Duodenal mucosa (tissue), 2 donors: ENCODE measurements around the gene CTNNA2.

Experiments used
- H3K27ac ChIP-seq: one replicate; pipeline ENCODE4 v1.7.0; 2013; ENCODE audit warnings: low read depth, low read length
- H3K27me3 ChIP-seq, 2 donors: one replicate each; pipeline ENCODE4 v1.7.0; 2013; ENCODE audit warnings: low read length in 2 of 2, control low read depth in 1 of 2; ENCODE audit not compliant: insufficient read depth in 2 of 2, control insufficient read depth in 1 of 2
- H3K36me3 ChIP-seq, 2 donors: one replicate each; pipeline ENCODE4 v1.7.0; 2013; ENCODE audit warnings: low read length in 2 of 2, control low read depth in 1 of 2; ENCODE audit not compliant: insufficient read depth in 2 of 2, control insufficient read depth in 1 of 2
- H3K4me1 ChIP-seq, 2 donors: one replicate each; pipeline ENCODE4 v1.7.0; 2013; ENCODE audit warnings: low read length in 2 of 2, control low read depth in 1 of 2; ENCODE audit not compliant: insufficient read depth in 2 of 2, control insufficient read depth in 1 of 2
- H3K4me3 ChIP-seq, 2 donors: one replicate each; pipeline ENCODE4 v1.7.0; 2013; ENCODE audit warnings: low read length in 2 of 2, low read depth in 1 of 2
- H3K9ac ChIP-seq, 2 donors: one replicate each; pipeline ENCODE4 v1.7.0; 2013; ENCODE audit warnings: low read length in 2 of 2, low read depth in 1 of 2
- H3K9me3 ChIP-seq, 2 donors: one replicate each; pipeline ENCODE4 v1.7.0; 2013; ENCODE audit warnings: low read length in 2 of 2, control low read depth in 1 of 2; ENCODE audit not compliant: control insufficient read depth in 1 of 2

The CTNNA2 gene

DNA sequence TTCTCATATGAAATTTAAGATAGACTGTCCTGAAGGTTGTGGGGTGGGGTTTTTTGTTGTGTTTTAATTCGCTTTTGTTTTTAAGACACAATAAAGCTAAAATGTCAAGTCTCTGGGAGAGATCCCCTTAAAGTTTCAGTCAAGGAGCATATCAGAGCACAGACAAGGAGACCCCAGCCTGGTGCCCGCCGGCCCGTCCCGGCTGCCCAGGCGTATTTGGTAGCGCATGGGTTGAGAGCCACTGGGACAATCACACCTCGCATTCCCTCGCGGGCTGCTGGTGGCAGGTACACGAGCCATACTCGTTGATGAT is 789.1 kb downstream of the CTNNA2 start:
- Histone ChIP-seq H3K27me3 (peaks cover 34 to 47% of the 10 kb centered on the region in 2 donors), H3K27ac (no peak overlapping the region), H3K9ac (no peak overlapping the region), H3K4me1 (no peaks in the 10 kb centered on the region), H3K4me3 (peak overlapping the region in 1 of 2 donors; percentile 16), H3K9me3 (no peaks in the 10 kb centered on the region), H3K36me3 (no peaks in the 10 kb centered on the region)

- H3K9ac ChIP-seq = no peak overlapping the region
- peaks cover 34 to 47% of the 10 kb centered on the region in 2 donors for H3K27me3 ChIP-seq
- H3K4me3 ChIP-seq = peak overlapping the region in 1 of 2 donors; percentile 16
- no peaks in the 10 kb centered on the region for H3K36me3 ChIP-seq
- no peaks in the 10 kb centered on the region for H3K9me3 ChIP-seq
- no peak overlapping the region for H3K27ac ChIP-seq
- no peaks in the 10 kb centered on the region for H3K4me1 ChIP-seq
Measured at GRCh38 chr2:80302314-80303005, 789.6 kb downstream of the CTNNA2 start.

GRCh38 chr2:80303006-80303908 is 790.4 kb downstream of the CTNNA2 start:
- no peaks in the 10 kb centered on the region for H3K4me1 ChIP-seq
- peaks cover 34 to 47% of the 10 kb centered on the region in 2 donors for H3K27me3 ChIP-seq
- H3K36me3 ChIP-seq = no peaks in the 10 kb centered on the region
- H3K27ac ChIP-seq = no peak overlapping the region
- no peak overlapping the region for H3K4me3 ChIP-seq
- H3K9me3 ChIP-seq = no peaks in the 10 kb centered on the region
- H3K9ac ChIP-seq = no peak overlapping the region

- H3K4me3 ChIP-seq = peak within 1 kb of the TSS in 1 of 2 donors; percentile 21
- no peaks in the 10 kb centered on the region for H3K36me3 ChIP-seq
- H3K9ac ChIP-seq = no peak within 1 kb of the TSS
- no peaks in the 10 kb centered on the region for H3K9me3 ChIP-seq
- peaks cover 34 to 47% of the 10 kb centered on the region in 2 donors for H3K27me3 ChIP-seq
- H3K4me1 ChIP-seq = no peaks in the 10 kb centered on the region
- H3K27ac ChIP-seq = no peak within 1 kb of the TSS
Measured at GRCh38 chr2:80303909-80304837, 791.3 kb downstream of the CTNNA2 start, which contains the start of gene LRRTM1. Gene LRRTM1, minus strand, starts transcription at chr2:80304752. Its CDS starts 933 bp downstream, at chr2:80303819.

DNA sequence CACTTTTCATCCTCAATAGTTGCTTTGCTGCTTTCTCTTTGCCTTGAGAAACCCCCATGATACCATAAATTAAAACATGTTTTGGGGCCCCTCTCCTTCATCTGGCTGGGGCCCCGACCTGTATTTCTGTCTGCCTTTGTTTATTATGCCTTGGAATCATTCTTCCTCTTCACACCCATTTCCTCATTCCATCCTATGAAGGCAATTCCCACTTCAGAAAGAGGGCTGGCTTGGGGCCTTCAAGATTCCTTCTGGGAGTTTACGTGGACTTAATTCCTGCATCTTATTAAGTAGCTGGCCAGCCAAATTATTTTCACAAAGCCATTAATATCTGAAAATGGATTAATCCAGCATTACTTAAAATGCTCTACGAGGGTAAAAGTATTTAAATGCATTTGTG is 798.5 kb downstream of the CTNNA2 start:
- Histone ChIP-seq H3K27ac (no peak overlapping the region), H3K4me3 (no peak overlapping the region), H3K9me3 (no peaks in the 10 kb centered on the region), H3K9ac (no peak overlapping the region), H3K27me3 (peaks cover 0 to 3% of the 10 kb centered on the region in 2 donors), H3K4me1 (no peaks in the 10 kb centered on the region), H3K36me3 (no peaks in the 10 kb centered on the region)

DNA sequence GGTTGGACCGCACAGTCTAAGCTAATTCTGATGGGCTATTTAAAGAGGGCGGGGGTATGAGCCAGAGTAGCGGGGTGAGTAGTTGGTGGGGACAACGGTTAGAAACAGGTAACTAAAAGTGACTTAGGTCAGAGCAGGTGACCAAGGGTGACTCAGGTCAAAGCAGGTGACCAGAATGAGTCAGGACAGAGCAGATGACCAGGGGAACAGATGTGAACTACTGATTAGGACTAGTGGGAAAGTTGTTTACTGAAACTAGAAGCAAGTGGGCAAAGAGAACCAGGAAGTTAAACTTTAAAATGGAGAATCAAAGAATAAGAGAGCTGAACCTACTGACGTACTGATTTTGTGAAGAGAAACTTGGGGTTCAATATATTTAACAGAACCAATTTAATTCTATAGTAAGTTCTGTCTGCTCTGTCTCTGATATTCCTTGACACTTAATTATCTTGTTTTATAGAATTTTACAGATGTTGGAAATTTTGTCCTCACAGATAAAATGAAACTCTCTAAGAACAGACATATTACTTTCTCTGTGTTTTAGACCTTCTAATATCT is 799.5 kb downstream of the CTNNA2 start:
- Histone ChIP-seq H3K4me1 (no peaks in the 10 kb centered on the region), H3K4me3 (no peak overlapping the region), H3K27me3 (no peaks in the 10 kb centered on the region), H3K9ac (no peak overlapping the region), H3K9me3 (no peaks in the 10 kb centered on the region), H3K27ac (no peak overlapping the region), H3K36me3 (no peaks in the 10 kb centered on the region)

DNA sequence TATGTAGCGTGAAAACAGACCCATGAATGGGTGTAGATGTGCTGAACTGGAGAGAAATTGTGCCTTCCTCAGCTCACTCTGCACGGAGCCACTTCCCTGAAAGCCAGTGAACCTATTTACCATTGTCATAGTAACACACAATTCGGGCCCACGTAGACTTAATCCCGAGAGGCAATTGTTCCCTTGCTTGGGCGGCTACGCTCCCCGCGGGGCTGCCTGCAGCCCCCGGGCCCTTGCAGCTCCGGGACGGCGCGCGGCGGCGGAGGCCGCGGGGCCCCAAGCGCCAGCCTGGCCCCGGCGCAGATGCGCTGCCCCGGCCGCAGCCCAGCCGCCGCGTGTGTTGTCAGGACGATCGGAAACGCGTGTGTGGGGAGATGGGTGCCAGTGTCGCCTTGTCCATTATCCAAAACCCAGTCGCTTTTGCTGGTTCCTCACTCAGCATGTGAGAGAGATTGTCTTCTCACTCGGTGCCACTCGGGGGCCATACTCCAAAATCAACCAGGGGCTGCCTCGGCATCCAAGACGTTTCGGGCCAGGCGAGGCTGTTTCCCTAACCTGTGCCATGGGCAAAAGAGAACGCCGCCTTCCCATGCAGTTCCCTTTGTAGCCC is 809.6 kb downstream of the CTNNA2 start:
- no peaks in the 10 kb centered on the region for H3K9me3 ChIP-seq
- no peak overlapping the region for H3K4me3 ChIP-seq
- H3K27me3 ChIP-seq = peaks cover 14 to 18% of the 10 kb centered on the region in 2 donors
- H3K36me3 ChIP-seq = no peaks in the 10 kb centered on the region
- no peak overlapping the region for H3K27ac ChIP-seq
- H3K9ac ChIP-seq = no peak overlapping the region
- no peaks in the 10 kb centered on the region for H3K4me1 ChIP-seq

DNA sequence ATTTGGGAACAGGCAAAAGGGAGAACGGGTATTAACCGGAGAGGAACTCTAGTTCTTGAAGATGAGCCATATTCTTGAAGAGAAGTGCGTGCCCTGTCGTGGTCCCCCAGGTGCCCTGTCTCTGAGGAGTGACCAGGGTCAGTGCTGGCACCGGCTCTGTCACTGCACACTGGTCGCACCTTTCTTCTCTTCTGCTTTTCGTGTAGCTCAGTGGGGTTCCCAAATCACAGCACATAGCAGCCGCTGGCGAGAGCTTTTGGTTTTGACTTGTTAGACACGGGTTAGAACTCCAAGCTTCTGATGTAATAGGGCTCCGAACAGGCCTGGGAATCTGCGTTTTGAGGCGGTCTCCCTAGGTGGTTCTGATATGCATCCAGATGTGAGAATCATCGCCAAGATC is 810.1 kb downstream of the CTNNA2 start:
- H3K36me3 ChIP-seq = no peaks in the 10 kb centered on the region
- no peaks in the 10 kb centered on the region for H3K9me3 ChIP-seq
- peaks cover 14 to 18% of the 10 kb centered on the region in 2 donors for H3K27me3 ChIP-seq
- H3K9ac ChIP-seq = no peak overlapping the region
- H3K4me3 ChIP-seq = no peak overlapping the region
- H3K4me1 ChIP-seq = no peaks in the 10 kb centered on the region
- no peak overlapping the region for H3K27ac ChIP-seq

- Histone ChIP-seq H3K4me3 (no peak overlapping the region), H3K9ac (no peak overlapping the region), H3K9me3 (no peaks in the 10 kb centered on the region), H3K27me3 (peaks cover 14 to 18% of the 10 kb centered on the region in 2 donors), H3K36me3 (no peaks in the 10 kb centered on the region), H3K27ac (no peak overlapping the region), H3K4me1 (no peaks in the 10 kb centered on the region)
Measured at GRCh38 chr2:80323610-80324009, 810.8 kb downstream of the CTNNA2 start.
